ENCODE data around the gene EIF3J.

DNA sequence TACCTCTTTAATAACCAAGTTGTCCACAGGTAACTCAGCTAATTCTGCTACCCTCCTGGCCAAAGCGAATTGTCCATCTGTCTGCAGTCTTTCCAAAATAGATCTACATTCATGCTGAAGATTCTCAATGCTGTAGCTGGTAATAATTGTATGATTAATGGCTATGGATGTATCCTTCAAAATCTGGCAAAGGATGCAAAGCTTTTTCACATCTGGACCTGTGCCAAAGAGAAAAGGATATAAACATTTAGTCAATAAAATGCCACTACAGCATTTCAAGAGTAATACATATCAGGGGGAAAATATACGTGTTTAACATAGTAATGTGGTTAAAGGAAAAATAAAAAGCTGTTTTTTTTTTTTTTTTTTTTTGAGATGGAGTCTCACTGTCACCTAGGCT lies 48.7 kb downstream of the EIF3J start:
- no peak for TF ChIP-seq EZH2 (optimal IDR thresholded peaks at IDR 0.05; ENCODE audit: low read depth, low read length)
- TF ChIP-seq, protein P1, sequence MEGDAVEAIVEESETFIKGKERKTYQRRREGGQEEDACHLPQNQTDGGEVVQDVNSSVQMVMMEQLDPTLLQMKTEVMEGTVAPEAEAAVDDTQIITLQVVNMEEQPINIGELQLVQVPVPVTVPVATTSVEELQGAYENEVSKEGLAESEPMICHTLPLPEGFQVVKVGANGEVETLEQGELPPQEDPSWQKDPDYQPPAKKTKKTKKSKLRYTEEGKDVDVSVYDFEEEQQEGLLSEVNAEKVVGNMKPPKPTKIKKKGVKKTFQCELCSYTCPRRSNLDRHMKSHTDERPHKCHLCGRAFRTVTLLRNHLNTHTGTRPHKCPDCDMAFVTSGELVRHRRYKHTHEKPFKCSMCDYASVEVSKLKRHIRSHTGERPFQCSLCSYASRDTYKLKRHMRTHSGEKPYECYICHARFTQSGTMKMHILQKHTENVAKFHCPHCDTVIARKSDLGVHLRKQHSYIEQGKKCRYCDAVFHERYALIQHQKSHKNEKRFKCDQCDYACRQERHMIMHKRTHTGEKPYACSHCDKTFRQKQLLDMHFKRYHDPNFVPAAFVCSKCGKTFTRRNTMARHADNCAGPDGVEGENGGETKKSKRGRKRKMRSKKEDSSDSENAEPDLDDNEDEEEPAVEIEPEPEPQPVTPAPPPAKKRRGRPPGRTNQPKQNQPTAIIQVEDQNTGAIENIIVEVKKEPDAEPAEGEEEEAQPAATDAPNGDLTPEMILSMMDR (IDR thresholded peaks at IDR 0.05; ENCODE audit: low read length), result no peak
- TF ChIP-seq EZH2phosphoT487 (IDR thresholded peaks at IDR 0.05; ENCODE audit: low read length), result no peak
